ENCODE measurements around the gene DNM2. TPM values are rescaled to one million over a fixed set of nuclear protein-coding genes. Genes with fewer than 3 reads are reported as not detected.

Gene DNM2
- total and polyA plus RNA-seq, 10 of the 15 experiments (the other 5 are each of a cell fraction or from before 2014, with no cell fraction given), result 1.2 to 146 (median 68.9) TPM

- TF ChIP-seq ZBTB40 (IDR thresholded peaks at IDR 0.05; ENCODE audit: borderline replicate concordance) (no peak), PML (IDR thresholded peaks at IDR 0.05; ENCODE audit: low read length) (0 out of 2 replicates have a peak, but pooled peaks have one; percentile 34)
These were observed 154.7 kb downstream of the DNM2 start (continued) for GRCh38 chr19:10872546-10873107.

- BruUV-seq (replicated peaks), result TSS peak; percentile 28
- ATAC-seq, result no peak
- Histone ChIP-seq H3K79me2 (ENCODE audit: control insufficient read depth, insufficient read depth, low read length) (peaks cover 66% of the 10 kb centered on the region), H3K9ac (ENCODE audit: control insufficient read depth, insufficient read depth, low read length) (peak overlapping the region; percentile 78; the same call in 1 of the 2 replicates), H3K27me3 (replicated peaks in 1 of 2; ENCODE audit: control insufficient read depth in 2 of 2, insufficient read depth in 2 of 2, low read length in 1 of 2) (no peaks in the 10 kb centered on the region), H2AFZ (ENCODE audit: control insufficient read depth, low read depth, low read length) (no peak overlapping the region), H3K36me3 (ENCODE audit: control insufficient read depth in 2 of 2, insufficient read depth in 2 of 2, low read length in 1 of 2) (no peaks in the 10 kb centered on the region), H3K9me3 (replicated peaks; ENCODE audit: control insufficient read depth, insufficient read depth, low read length) (no peaks in the 10 kb centered on the region), H3K4me1 (ENCODE audit: control insufficient read depth, insufficient read depth, low read length) (peaks cover 51% of the 10 kb centered on the region), H3K27ac (ENCODE audit: control insufficient read depth, insufficient read depth) (peak overlapping the region; percentile 90), H3K4me2 (ENCODE audit: control insufficient read depth, insufficient read depth) (peak overlapping the region; percentile 56), H4K20me1 (ENCODE audit: control insufficient read depth, insufficient read depth) (no peaks in the 10 kb centered on the region), H3K4me3 (peak overlapping the region; percentile 38)
- no peak for FAIRE-seq
- POLR2A ChIA-PET, result interaction anchor here (0.6 to 1.4 kb wide), 5 partner anchors 15 to 219 kb away, joined by 4 to 10 read pairs (median 6); no protein-coding TSS in a partner anchor
- CTCF ChIA-PET, result interaction anchor here (0.8 to 3.9 kb wide), 9 partner anchors 10 to 223 kb away, joined by 3 to 24 read pairs (median 4); partner anchors contain the start of gene TMED1
- intact Hi-C loops (cut with micrococcal nuclease; ENCODE audit: unreplicated experiment), result loop anchor here (10.0 kb wide), 1 partner anchor 691 kb away; no protein-coding TSS in a partner anchor
- no peak for DNase-seq (ENCODE audit: low read depth, low spot score)
- in situ Hi-C loops (cut with MboI), result no loop called here
- WGBS (ENCODE audit: insufficient coverage, insufficient replicate concordance, low lambda C conversion rate, missing lambda C conversion rate), result 43% methylated on average over 1 of the region's 1 CpG
- RAD21 ChIA-PET (ENCODE audit: unreplicated experiment), result interaction anchor here (1.0 to 4.4 kb wide), 4 partner anchors 14 to 217 kb away, joined by 3 to 42 read pairs (median 9); partner anchors contain the start of gene LDLR
- SMC1A ChIA-PET (ENCODE audit: uncharacterized antibody, unreplicated experiment), result interaction anchor here (0.7 to 4.5 kb wide), 7 partner anchors 10 to 156 kb away, joined by 3 to 28 read pairs (median 9); partner anchors contain the start of genes DNM2 and TMED1
- TF ChIP-seq PKNOX1 (IDR thresholded peaks at IDR 0.05), result no peak
- no peak for TF ChIP-seq NFYA (IDR thresholded peaks at IDR 0.05; ENCODE audit: borderline replicate concordance, low read depth, low read length)
- TF ChIP-seq SMAD5 (IDR thresholded peaks at IDR 0.05; ENCODE audit: low read depth), result no peak
- TF ChIP-seq TAF1 (IDR thresholded peaks at IDR 0.05; ENCODE audit: borderline replicate concordance, low read depth, low read length), result no peak
- TF ChIP-seq FOXK2 (IDR thresholded peaks at IDR 0.05), result no peak
- TF ChIP-seq SPI1 (IDR thresholded peaks at IDR 0.05; ENCODE audit: borderline replicate concordance, insufficient read depth, low read depth, low read length), result no peak
- TF ChIP-seq CTCF (IDR thresholded peaks at IDR 0.05 in 2 of 3, conservative IDR thresholded peaks at IDR 0.05 in 1 of 3; ENCODE audit: control insufficient read depth in 2 of 3, extremely low read depth in 1 of 3, insufficient read depth in 1 of 3, low read depth in 3 of 3, low read length in 3 of 3), result no peak
- TF ChIP-seq BCL3 (IDR thresholded peaks at IDR 0.05; ENCODE audit: borderline replicate concordance, insufficient read depth, low read depth, low read length, poor library complexity, severe bottlenecking), result no peak
- no peak for TF ChIP-seq CBX3 (IDR thresholded peaks at IDR 0.05; ENCODE audit: borderline replicate concordance, low read depth)
These were observed 156.1 kb downstream of the DNM2 start for GRCh38 chr19:10874024-10874423.
